Measurements from ENCODE around the gene SREBF1.
A peak's percentile ranks its signal among the peaks of the same experiment; 100 is the strongest.

The SREBF1 gene

DNA sequence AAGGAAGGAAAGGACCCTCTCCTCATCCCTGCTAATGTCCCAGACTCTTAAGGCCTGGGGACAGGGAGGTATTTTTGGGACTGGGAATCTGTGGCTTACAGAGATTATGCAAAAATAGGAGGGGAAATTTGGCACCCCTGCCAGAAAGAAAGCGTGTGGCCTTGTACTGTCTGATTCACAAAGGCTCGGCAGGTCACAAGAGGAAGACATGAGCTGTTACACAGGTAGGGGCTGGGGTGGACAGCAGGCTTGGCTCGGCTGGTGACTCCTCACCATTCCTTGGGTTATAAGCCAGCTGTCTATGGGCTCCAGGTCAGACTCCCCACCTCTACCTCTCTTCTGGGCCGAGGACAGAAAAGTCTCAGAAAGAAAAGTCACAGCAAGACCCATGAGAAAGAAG is 20.7 kb upstream of the SREBF1 start:
- no peak for DNase-seq

DNA sequence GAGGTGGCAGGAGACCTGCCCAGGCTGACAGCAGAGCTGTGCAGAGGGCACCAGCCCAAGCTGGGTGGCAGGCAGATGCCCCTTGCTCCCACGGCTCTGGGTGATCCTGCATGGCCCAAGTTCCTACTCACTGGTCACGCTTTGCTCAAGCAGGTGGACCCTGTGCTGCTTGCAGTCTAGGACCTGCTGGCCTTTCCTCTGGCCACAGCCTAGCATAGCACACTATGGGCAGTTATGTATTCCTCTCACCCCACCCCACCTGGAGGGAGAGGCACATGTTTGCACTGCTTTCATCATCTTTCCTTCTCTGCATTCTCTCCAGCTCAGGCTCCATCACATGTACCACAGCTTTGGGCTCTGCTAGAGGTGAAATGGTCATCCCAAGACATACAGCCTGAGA is 19.6 kb upstream of the SREBF1 start:
- DNase-seq, result no peak

DNA sequence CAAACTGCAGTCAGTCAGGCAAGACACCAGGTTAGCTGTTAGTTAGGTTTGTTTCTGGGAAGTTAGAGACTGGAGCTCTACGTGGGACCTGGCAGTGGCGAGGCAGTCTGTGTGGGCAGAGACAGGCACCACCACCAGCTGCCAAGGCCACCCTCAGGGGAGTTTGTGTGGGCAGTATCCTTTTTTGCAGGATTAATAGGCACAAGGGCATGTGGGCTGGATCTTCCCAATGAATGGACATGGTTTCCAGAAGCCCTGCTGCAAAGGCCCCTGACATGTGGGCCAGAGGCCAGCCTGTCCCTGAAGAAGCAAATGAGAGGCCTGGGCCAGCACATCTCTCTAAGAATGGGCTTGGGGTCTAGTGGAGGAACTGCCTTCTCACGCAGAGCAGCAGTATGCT is 19.2 kb upstream of the SREBF1 start:
- no peak for DNase-seq

DNA sequence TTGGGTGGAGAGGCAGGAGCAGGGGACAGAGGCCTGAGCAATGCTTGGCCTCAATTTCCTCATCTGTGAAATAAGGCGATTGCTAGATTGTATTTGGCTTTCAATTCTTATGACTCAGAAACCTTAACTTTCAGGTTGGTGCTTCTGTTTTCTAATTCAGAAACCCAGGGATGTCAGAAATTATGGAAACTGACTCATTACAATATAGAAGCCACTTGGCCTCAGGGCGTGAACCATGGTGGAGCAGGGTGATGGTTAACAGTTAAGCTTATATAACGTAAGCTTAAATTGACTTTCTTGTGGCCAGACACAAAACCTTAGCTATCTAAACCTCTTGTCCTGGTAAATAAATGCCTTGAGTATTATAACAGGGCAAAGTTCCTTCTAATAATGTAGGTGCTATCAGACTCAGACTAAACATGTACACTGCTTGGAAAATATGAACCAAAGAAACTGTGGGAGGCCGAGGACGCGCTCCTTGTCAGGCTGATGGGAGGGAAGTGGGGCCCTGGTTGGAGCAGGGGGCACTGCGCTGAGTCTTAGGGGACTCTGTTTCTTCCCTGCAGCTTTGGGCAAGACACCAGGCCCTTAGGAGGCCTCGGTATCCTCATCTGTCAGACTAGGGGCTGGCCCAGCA is 17.1 kb upstream of the SREBF1 start:
- no peak for DNase-seq

DNA sequence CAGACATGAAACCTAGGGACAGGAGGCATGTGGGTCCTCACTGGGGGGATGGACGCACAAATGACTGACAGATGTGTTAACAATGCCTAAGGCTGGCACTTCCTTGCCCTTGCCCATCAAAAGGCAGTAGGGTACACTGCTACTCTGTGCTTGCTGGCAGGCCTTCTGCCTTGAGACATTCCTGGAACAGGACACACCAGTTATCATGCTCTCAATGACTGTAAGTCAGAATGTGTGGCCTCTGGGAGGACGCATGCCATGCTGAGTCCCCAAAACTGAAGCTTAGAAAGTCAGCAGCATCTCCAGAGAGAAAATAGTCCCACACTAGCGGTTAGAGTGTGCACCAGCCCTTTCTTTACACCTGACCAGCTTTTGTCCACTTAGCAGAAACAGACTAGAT is 16.1 kb upstream of the SREBF1 start:
- no peak for DNase-seq

DNA sequence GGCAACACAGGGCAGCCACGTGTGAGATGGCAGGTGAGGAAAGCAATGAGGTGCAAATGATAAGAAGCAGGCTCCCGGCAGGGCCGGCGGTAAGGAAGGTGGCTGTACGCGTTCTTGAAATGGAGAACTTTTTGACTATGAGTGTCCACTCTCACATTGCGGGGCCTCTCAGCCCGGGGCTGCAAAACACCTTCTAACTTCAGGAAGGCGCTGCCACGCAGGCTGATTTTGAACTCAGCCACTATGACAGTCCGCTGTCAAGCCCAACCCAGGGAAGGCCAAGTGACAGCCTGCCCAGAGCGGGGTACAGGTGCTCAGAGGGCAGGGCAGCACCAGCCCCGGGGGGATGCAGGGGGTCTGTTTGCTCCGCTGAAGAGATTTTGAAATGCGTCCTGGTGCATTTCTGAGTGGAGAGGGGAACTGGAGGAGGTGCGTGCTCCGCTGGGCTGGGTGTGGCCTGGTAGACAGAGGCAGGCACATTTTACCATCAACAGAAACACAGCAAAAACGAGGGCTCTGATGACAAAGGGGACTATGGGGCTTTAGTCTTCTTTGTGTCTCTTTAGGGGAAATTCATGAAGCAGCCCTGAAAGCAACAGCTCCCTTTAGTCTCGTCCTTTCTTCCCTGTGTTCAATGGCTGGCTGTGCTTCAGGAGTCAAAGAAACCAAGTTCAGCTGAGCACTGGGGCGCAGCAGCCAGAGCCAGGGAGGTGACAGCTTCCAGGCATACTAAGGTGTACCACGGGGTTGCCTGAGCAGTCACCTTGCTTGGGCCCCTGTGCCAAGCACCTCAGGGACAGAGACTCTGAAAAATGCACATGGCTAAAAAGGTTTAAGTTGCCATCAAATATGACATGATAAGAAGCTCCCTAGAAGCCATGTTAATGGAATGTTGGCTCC is 14.6 kb upstream of the SREBF1 start:
- no peak for DNase-seq

DNA sequence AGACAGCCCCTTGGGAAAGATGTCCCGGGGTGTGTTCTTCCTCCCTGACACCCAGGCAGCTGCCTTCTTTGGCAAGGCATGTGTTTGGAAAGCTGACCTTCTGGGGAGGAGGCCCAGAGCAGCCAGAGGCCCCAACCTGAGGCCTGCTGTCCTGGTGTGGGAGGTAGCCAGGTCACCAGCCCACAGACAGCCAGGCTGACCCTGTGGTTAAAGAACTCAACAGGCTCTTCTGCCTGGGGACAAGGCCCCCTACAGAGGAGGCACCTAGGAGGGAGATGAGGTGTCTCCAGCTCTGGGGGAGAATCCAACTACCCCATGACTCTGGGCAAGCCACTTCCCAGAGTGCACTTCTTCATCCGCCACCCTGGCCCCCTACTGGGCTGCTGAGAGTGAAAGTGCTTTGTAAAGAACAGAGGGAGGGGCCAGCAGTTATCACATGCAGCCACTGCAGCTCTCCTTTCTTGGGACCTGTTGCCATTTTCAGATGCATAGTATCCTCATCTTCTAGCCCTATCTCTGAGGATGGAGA is 13.1 kb upstream of the SREBF1 start:
- no peak for DNase-seq

DNA sequence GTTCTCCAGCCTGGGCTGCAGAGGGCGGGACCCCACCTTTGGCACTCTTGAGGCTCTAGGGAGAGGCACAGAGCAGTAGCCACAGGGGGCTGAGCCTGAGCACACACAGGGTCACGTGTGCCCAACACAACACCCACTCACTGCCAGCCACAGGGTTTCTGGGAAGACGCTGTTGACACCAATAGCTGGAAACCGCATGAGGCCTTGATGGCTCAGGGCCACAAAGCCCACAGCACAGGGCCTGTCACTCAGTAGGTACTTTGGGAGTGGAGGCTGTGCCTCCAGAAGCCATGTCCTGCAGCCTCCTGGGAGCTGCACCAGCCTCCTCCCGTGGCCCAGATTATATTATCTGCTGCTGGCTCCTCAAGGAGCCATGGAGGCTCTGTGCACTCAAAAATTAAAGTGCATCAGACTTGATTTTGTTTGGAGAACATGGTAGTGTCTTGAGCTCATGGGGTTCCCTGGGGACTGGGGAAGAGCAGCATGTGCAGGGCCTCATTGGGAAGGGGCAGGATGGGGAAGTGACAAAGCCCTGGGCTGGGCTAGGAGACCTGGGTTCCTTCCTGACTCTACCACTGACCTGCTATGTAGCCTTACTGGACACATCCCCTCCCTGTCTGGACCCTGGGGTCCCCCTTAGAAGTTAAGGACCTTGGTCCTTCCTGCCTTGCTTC is 12.5 kb upstream of the SREBF1 start:
- no peak for DNase-seq

DNA sequence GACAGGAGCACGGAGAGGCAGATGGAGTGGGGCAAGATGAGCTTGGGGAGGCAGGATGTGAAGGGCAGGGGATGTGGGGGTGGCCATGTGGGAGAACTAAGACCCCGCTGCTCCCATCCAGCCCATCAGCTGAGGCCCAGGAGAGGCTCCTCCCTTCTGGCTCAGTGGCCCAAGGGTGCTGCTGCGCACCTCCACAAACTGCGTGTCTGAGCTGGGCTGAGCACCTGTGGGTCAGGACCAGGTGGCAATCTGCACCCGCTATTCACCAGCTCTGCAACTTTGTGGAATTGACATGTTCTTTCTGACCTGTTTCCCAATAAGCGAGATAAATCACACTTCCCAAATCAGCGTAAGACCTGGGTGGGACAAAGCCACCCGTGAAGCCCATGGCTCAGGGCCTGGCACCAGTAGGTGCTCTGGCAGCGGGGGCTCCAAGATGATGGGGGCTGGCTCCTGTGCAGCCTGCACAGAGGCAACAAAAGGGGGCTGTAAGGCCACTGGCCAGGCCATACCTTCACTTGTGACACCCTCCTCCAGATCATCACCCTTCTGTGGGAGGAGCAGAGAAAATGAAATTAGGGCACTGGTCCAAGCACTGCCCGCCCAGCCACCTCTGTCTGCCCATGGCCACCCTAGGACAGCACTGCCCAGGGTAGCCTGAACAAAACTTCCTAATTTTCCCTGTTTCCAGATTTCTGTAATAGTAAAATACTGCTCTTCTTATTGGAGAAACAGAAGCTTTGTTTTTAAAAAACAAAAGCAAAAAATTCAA is 11.7 kb upstream of the SREBF1 start:
- no peak for DNase-seq

DNA sequence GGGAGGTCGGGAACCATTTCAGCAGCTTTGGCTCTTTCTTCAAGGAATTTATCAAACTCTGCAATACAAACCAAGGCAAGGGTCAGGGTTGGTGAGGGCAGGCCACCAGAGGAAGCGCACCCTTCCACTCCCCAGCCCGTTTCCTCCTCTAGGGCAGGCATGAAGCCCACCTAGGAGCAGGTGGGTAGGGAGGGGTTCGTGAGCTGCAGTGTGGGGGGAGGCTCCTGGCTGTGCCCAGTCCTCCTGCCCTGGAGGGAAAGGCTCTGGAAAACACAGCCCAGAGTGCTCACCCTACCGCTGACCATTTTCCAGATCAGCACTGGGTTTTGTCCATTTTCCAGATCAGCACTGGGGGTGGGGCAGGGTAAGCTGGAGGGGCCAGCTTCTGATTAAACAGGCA is 10.9 kb upstream of the SREBF1 start:
- DNase-seq, result no peak

DNA sequence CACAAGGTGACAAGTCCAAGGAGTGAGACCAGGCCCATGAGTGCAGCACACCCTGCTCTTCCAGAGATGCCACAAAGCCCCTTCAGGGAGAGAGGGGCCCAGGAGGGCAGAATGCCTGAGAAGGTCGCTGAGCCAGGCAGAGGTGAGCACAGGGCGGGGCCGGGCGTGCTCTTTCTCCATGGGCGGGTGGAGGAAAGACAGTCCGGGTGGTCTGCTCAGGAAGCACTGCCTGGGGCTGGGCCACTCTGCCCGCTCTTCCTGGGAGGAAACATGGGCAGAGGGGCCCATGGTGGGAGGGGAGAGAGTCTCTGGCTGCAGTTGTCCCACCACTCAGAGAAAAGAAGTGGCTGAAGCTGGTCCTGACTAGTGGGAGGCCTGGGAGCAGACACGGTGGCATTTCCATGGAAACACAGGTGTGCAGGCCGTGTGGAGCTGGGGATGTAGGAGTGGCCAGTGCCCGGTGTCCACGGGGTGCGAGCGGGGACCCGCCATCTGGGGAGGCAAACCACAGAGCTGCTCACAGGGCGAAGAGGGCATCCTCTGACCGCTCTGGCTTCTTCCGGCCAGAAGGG is 10.4 kb upstream of the SREBF1 start:
- DNase-seq, result no peak

DNA sequence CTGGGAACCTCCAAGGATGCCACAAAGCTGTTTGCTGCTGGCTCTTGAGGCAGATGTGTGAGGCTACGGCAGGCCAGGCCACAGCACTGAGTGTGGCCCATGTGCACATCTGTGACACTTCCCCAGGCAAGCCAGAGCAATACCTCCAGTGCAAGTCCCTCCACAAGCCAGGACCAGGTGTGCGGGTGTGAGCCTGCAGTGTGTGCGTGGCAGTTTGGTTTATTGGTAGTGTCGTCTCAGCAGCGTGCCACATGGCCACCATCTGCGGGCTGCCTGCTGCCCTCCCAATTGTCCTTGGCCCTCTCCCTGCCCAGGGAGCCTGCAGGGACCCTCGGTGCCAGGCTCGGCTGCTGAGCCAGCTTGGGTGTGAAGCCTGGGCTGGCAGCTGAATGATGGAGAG is 9.9 kb upstream of the SREBF1 start:
- DNase-seq, result no peak

DNA sequence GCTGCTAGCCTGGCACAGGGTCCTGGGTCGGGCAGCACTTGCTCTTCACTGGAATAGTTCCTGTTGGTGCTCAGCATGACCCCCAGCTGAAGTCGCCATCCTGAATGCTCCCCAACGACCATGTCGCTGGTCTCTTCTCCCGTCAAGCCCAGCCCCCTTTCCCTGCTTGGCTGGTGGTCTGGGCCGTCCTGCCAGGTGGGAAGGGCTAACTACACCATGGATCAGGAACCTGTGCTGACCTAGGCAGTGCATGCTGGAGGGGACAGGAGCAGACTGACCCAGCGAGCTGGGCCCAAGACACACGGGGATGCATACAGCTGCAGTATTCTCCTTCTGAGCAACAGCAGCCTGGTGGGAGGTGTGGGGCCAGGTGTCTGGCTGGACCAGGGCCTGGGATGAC is 9.2 kb upstream of the SREBF1 start:
- no peak for DNase-seq

DNA sequence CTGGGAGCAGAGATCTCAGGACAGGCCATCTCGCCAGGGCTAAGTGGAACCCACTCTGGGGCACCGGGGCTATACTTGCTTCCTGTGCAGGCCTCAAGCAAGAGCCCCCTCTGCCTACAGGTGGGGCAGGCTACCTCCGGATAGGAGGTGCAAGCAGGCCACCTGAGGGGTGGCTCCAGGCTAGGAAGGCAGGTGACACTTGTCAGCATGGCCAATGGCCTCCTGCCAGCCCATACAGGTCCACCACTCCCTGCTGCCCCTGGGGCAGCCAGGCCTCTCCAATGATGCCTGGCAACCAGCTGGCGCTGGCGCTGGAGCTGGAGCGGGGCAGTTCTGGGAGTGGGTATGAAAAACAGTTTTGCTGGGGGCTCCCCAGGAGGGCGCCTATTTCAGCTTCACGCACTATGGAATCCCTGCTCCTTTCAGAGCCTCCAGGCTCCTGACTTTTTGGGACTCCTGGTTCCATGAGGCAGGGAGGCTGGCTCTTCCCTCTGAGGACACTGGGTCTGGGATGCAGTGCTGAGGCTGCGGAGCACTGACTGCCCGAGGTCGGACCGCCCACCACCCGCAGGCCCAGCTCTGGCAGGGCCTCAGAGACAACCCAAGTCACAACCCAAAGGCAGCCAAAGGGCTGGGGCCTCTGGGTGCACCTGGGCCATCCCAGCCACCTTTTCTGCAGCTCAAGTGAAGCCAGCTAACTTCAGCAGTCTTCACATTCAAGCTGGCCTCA is 8.4 kb upstream of the SREBF1 start:
- DNase-seq, result no peak

DNA sequence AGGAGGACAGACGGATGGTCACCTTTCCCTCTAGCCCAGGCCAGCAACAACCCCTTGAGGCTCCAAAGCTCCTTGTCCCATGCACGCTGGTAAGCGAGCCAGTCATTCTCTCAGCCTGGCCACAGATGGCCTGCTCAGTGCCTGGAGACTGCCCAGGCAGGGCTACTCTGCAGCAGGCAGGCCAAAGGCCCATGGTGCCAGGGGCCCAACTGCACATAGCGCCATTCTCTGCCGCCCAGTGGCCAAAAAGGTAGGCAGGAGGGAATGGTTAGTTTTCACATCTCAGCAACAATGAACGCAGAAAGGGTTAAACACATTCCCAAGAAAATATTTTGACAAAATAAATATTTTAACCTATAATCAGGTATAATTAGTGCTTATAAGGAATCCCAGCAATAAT is 7.7 kb upstream of the SREBF1 start:
- no peak for DNase-seq

DNA sequence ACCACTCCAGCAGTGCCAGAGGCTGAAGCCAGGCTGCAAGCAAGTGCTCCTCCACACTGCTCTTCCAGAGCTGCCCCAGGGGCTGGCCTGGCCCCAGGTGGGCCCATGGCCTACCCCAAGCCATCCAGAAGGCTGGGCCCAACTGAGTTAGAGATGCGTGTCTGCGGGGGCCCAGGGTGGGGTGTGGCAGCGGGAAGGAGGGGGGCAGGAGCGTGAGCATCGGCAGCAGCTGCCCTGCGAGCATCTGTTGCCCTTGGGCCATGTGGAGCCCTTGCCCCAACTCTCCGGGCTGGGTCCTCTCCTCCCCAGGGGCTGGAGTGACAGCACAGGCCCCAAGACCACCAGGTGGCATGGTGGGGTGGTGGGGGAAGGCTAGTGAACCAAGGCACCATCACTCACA is 7.3 kb upstream of the SREBF1 start:
- no peak for DNase-seq

DNA sequence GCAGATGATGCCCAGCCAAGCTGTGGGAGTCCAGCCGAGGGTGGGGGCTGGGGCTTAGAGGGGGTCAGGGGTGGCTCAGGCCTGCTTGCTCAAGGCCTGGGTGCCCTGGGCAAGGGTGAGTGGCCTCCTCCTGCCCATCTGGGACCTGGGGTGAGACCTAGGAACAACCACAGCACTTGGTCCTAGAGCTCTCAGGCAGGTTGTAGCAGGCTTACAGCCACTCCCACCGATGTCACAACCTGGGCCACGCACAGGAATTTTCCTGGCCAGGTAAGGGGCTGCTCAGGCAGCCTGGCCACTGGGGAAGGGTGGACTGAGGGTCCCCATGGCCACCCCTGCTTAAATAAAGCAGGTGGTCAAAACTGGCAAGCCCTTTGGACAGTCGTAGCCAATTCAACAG is 6.3 kb upstream of the SREBF1 start:
- DNase-seq, result no peak

DNA sequence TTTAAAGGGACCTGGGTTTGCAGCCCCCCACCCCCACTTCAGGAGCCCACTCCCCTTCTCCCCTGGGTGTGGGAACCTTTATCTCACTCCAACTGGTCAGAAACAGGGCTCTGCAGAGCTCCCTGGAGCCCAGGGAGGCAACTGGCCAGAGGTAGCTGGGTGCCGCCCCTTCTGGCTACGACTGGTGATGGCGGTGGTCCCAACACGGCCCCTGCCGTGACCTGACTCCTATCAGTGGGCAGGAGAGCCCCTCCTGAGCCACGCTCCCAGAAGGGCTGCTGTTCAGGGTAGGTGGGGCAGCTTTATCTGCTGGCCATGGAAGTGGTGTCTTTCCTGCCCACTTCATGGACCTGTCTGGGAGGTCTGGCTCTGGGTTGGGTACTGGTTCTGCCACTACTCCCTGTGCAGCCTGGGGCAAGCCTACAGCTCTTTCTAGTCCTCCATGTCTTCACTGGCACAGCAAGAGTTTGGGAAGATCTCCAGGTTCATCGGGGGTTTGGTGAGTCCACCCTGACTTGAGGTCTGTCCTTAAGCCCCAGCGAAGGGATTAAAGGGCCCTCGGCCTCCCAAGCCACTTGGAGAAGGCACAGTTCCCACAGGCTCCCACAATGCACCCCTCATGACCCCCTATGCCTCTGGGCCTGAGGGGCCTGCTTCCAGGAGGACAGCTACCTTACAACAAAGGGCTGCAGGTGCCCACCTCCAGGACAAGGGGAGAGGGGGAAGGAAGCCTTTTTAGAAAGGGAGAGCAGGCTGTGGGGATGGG is 5.5 kb upstream of the SREBF1 start:
- no peak for DNase-seq

DNA sequence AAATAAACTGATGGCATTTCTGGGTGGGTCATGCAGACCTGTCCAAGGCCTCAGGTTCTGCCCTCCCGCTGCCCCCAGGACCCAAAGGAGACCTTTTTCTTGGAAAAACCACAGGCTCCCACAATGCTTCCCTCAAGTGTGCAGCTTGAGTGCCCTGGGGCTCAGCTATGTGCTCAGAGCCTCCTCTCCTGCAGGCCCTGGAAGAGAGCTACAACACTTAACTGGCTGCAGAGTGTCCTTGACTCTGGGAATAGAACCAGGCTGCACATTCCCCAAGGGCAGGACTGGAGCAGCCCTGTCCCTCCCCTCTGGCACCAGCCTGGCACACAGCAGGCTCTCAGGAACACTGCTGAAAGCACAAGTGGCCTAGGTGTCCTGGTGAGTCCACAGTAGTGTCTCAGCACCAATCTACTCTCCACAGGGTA is 4.8 kb upstream of the SREBF1 start:
- DNase-seq, result peak; percentile 54

DNA sequence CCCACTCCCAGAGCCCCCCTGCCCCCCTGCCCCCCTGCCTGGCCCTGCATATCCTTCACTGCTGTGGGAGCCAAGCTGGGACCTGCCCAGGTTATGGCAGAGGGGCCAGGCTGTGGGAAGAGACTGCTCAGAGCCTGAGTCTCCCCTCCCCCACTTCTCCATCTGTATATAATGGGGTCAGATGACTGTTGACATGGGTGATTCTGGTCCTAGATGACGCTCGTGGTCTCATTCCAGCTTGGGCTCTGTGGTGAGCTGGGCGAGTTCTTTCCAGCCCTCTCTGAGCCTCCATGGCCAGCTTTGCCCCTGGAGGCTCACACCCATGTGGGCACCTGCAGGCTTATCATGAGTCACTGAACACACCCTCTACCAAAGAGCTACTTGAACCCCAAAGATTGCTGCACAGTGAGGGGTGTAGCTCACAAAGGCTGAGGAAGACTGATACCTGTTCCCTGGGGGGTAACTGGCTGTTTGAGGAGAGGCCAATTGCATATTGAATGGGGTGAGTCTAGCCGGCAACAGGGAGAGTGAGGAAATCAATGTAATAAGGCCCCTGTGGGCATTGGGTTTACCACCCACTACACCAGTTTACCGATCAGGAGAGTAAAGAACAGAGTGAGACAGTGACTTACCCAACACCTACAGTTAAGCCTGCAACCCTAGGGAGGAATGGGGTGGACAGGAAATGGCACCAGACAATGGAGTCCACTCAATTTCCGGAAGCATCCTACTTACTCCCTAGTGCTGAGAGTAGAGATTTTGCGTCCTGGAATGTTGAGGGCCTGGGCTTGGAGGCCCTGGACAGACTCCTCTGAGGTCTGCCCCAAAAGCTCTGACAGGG is 4.2 kb upstream of the SREBF1 start:
- peak; percentile 60 for DNase-seq
